GM12875 (cell line): ENCODE measurements around the gene WIPF2.

Experiments
- H3K4me3 ChIP-seq: one replicate; pipeline ENCODE4 v1.5.1; 2011; ENCODE audit warnings: low read depth, low read length, control low read depth
- CTCF ChIP-seq: IDR thresholded peaks from 2 replicates; pipeline ENCODE4 v1.5.1; 2011; ENCODE audit warnings: low read depth, mild to moderate bottlenecking, control low read depth, inconsistent platforms, low read length, moderate library complexity, borderline replicate concordance; ENCODE audit not compliant: insufficient read depth

Gene WIPF2

GRCh38 chr17:40320756-40321523 lies 101.8 kb downstream of the WIPF2 start:
- TF ChIP-seq CTCF, result no peak
- H3K4me3 ChIP-seq, result peak overlapping the region; percentile 67

- peak overlapping the region; percentile 67 for H3K4me3 ChIP-seq
- no peak for TF ChIP-seq CTCF
Observed at GRCh38 chr17:40321524-40321929, 102.4 kb downstream of the WIPF2 start.

GRCh38 chr17:40321961-40322357 lies 102.9 kb downstream of the WIPF2 start:
- peak overlapping the region; percentile 67 for H3K4me3 ChIP-seq
- TF ChIP-seq CTCF, result no peak

- no peak for TF ChIP-seq CTCF
- H3K4me3 ChIP-seq, result peak overlapping the region; percentile 67
Observed at GRCh38 chr17:40322358-40323315, 103.5 kb downstream of the WIPF2 start.

- peak overlapping the region; percentile 67 for H3K4me3 ChIP-seq
- TF ChIP-seq CTCF, result no peak
Observed at GRCh38 chr17:40323391-40324381, 104.6 kb downstream of the WIPF2 start.

GRCh38 chr17:40325156-40326013 lies 106.3 kb downstream of the WIPF2 start:
- no peak for TF ChIP-seq CTCF
- peak overlapping the region; percentile 35 for H3K4me3 ChIP-seq
